Effector CD8-positive, alpha-beta T cell (primary cell): ENCODE data around the gene MAIP1.

Source experiments
- DNase-seq: peaks from one replicate; lab custom pipeline; 2025; lab: John Stamatoyannopoulos, UW

Gene MAIP1

GRCh38 chr2:199946836-199947235 lies 8.5 kb upstream of the MAIP1 start:
- no peak for DNase-seq

GRCh38 chr2:199950396-199950795 lies 5.0 kb upstream of the MAIP1 start:
- DNase-seq, result no peak

GRCh38 chr2:199951023-199951422 lies 4.4 kb upstream of the MAIP1 start:
- no peak for DNase-seq

GRCh38 chr2:199955007-199955338 lies 409 bp upstream of the MAIP1 start:
- DNase-seq, result no peak

GRCh38 chr2:199956062-199956380 lies 639 bp downstream of the MAIP1 start:
- no peak for DNase-seq

GRCh38 chr2:199958014-199958413 lies 2.6 kb downstream of the MAIP1 start:
- no peak for DNase-seq

GRCh38 chr2:199962203-199962602 lies 6.8 kb downstream of the MAIP1 start:
- DNase-seq, result no peak

GRCh38 chr2:199966405-199966804 lies 11.0 kb downstream of the MAIP1 start:
- no peak for DNase-seq

GRCh38 chr2:199966976-199967375 lies 11.6 kb downstream of the MAIP1 start:
- no peak for DNase-seq

GRCh38 chr2:199968126-199968525 lies 12.7 kb downstream of the MAIP1 start:
- DNase-seq, result no peak

GRCh38 chr2:199972088-199972626 lies 16.8 kb downstream of the MAIP1 start:
- DNase-seq, result no peak

- no peak for DNase-seq
Measured at GRCh38 chr2:199973703-199974102, 18.3 kb downstream of the MAIP1 start.

GRCh38 chr2:199975273-199975895 lies 20.0 kb downstream of the MAIP1 start:
- no peak for DNase-seq

- no peak for DNase-seq
Measured at GRCh38 chr2:199977984-199978415, 22.6 kb downstream of the MAIP1 start.

GRCh38 chr2:199979398-199979797 lies 24.0 kb downstream of the MAIP1 start:
- no peak for DNase-seq

- peak; percentile 75 for DNase-seq
Measured at GRCh38 chr2:199979832-199980628, 24.6 kb downstream of the MAIP1 start.

GRCh38 chr2:199982126-199982843 lies 26.9 kb downstream of the MAIP1 start:
- no peak for DNase-seq

GRCh38 chr2:199983534-199983933 lies 28.2 kb downstream of the MAIP1 start:
- DNase-seq, result no peak

GRCh38 chr2:199984159-199984558 lies 28.8 kb downstream of the MAIP1 start:
- no peak for DNase-seq

GRCh38 chr2:199984755-199985154 lies 29.4 kb downstream of the MAIP1 start:
- DNase-seq, result no peak

GRCh38 chr2:199985625-199986207 lies 30.3 kb downstream of the MAIP1 start:
- no peak for DNase-seq

GRCh38 chr2:199987586-199987985 lies 32.2 kb downstream of the MAIP1 start:
- DNase-seq, result no peak
